Limb (tissue), 2 donors: ENCODE data around the gene LRRC15.

ENCODE experiments used
- DNase-seq, 2 donors: peaks; one replicate each; pipeline ENCODE4 v3.0.0-alpha.2; 2016; ENCODE audit errors: extremely low spot score in 2 of 2

LRRC15 gene

DNA sequence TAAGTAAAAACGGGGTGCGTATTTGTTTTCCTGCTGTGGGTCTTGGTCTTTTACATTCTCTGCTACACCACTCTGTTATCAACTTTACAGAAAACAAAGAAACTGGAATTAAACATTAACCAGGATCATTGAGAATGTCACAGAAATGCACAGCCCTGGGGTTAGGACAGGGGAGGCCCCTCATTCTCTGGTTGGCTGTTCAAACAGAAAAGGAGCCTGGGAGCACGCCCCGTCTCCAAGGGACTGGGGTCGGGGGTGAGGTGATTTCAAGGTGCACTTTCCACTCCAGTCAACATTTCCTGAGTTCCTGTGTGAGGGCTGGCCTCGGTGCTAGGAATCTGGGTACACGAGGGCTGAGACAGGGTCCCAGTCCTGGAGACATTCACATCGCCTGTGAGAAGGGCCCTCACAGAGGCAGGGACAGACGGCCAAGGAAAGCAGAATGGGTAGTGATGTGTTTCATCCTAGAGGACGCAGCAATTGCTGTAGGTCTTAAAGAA is 48.7 kb downstream of the LRRC15 start:
- no peak for DNase-seq

DNA sequence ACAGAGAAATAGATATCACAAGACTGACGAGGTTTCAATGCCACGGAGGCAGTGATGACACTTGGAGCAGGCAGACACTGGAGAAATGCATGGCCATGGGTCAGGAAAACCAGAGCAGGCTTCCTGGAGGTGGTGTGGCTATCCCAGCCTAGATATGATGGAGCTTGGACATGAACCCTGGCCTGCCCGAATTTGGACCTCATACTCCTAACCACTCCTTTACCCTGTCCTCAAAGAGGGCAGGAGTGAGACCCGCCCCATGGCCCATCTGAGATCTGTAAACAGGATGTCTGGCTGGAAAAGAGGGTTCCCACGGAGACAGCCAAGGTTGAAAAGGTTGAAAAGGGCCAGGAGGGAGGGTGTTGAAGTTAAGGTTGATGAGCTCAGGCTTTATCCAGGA is 49.4 kb downstream of the LRRC15 start:
- no peak for DNase-seq

DNA sequence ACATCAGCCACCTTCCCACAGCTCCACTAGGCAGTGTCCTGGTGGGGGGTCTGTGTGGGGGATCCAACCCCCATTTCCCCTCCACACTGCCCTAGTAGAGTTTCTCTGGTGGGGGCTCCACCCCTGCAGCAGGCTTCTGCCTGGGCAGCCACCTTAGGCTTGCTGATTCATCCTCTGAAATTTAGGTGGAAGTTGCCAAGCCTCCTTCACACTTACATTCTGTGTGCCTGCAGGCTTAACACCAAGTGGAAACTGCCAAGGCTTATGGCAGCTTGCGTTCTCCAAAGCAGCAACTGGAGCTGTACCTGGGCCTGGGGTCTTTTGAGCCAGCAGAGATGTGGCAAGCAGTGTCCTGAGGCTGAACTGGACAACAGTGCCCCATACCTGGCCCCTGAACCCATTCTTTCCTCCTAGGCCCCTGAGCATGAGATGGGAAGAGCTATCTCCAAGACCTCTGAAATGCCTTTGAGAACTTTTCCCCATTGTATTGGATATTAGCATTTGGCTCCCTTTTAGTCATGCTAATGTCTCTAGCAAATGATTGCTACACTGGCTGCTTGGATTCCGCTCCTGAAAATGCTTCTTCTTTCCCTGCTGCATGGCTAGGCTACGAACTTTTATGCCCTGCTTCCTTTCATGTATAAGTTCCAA is 50.9 kb downstream of the LRRC15 start:
- DNase-seq: no peak

DNA sequence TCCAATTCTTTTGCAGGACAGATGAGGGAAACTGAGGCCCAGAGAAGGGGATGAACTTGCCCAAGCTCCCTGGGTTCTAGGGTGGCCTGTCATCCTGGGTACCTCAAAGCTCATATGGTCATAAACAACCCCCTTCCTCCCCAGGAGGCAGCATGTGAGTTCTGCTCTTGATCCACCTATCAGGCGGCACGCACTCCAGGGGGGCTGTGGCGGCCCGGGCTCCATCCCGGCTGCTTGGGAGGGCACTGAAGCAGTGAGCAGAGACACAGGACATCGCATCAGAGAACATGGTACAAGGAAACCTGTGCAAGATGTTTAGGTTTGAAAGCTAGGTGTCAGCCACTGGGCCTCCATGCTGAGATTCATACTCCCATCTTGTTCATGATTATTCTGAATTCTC is 52.6 kb downstream of the LRRC15 start:
- DNase-seq: no peak

DNA sequence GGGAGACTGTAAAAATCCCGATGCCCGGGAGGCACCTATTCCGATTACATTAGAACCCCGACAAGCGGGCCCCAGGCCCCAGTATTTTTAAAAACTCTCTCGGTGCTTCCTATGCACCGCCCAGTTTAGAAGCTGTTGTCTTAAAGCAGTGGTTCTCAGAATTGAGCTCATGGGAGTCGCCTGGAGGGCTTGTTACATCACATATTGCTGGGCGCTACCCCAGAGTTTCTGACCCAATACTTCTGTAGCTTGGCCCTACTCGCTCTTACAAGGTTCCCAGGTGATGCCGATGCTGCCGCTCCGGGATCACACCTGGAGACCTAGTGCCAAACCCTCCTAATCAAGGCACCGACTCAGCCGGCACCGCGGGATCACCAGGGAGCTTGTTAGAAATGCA is 53.6 kb downstream of the LRRC15 start:
- DNase-seq: no peak

DNA sequence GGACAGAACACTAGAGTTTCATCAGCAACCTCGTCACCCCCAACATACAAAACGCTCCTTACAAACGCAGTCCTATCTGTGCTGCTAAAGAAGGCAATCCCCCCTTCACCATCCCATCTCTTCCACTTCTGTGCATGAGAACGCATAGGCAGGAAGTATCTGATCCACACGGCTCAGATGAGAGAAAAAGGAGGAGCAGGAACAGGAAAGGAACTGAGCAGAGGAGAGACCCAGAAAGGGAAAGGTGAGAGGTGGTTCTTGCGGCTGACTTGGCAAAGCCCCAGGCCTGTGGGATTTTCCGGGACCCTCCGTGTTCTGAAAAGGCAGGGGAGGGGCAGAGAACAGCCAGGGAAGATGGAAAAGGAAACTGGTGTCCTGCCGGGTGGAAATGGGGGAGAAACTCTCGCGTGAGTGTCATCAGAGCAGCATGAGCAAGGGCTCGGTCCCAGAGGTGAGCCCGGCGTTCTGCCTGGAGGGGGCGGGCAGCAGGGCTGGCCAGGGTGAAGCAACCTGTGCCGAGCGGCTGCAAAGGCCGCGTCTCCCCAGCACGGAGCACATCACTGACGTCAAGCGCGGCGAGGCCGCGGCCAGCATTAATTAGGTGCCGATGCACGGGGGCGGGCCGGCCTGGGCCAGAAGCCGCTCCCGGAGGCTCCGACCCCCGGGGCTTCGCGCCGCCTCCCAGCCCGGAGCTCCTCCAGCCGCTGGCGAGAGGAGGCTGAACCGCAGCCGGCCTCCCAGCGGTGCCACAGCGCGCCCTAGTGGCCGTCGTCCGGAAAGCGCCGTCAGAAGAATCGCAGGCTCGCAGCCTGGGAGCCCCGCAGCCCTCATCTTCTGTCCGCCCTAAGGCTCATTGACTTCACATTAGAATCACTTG is 54.2 kb downstream of the LRRC15 start:
- peak; percentile 80 to 95 for DNase-seq

DNA sequence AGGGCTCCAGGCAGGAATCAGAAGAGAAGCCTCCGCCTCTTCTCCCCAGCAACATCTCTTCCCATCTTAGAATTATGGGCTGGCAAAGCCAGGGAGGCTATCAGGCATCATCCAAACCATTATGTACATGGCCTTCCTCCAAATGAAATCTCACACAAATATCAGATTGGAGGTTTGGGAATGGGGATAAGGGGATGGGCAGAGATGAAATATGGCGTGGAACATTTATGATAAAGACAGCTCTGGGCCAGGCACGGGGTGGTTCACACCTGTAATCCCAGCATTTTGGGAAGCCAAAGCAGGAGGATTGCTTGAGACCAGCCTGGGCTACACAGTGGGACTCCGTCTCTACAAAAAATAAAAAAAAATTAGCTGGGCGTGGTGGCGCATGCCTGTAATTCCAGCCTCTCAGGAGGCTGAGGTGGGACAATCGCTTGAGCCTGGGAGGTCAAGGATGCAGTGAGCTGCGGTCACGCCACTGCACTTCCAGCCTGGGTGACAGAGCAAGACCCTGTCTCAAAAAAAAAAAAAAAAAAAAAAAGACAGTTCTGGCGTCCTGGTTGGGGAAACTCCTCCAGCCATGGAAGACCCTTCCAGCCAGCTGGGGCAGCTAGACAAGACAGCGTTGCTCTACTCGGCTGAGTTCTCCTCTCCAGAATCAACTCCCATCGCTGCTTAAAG is 55.0 kb downstream of the LRRC15 start:
- DNase-seq: no peak

DNA sequence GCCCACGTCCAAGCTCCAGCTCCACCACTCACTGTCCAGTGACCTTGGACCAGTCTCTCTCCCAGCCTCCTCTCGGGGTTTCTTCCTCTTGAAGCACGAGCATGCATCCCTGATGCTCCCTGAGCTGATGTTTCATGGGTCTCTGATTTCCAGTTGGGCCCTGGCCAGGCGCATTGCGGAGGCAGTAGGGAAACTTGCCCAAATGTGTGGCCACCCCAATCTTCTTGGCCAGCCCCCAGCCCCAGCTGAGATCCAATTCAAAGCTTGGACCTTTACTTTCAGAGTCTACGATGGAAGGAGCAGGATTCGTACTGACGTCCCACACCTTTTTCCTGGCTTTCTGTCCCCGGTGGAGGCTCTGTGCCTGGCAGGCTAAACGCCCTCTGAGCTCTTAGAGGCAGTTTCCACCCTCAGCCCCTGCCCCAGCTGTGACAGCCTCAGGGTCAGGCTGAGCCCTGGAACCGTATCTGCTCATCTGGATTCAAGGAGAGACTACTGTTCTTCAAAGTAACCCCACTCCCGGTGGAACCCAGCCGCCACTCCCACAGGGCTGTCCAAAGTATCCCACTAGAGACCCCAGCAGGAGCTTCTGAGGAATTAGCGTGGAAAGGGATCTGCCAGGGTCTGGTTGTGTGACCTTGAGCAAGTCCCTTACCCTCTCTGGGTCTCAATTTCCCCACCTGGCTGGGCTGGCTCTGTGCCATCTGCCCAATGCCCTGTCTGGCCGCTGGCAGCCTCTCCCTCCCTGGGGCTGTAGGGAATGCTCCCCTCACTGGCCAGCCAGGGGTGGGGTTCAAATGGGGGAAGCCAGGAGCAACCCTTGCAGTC is 55.8 kb downstream of the LRRC15 start:
- peak; percentile 62 to 75 for DNase-seq

DNA sequence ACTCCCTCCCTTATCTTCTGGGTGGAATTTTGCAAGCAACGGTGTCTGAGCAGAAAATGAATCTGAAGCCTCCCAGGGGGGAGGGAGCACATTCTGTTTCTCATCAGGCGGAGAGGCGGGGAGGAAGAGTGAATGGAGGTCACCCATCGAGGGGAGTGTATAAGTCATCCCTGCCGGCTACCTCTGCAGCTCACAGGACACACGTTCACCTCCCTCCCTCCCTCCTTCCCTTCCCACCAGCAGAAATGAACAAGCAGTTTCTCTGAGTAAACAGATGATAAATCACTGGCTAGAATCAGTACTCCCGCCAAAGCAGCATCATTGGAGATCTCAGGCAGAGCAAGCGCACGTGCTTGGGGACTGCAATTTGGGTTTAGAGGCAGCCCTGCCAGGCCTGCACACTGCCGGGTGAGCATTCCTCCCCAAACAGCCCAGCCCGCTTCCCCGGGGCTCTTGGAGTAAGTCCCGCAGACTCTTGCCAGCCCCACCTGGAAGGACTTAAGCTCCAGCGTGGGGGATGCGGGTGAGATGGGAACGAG is 56.7 kb downstream of the LRRC15 start:
- peak; percentile 77 to 82 for DNase-seq

DNA sequence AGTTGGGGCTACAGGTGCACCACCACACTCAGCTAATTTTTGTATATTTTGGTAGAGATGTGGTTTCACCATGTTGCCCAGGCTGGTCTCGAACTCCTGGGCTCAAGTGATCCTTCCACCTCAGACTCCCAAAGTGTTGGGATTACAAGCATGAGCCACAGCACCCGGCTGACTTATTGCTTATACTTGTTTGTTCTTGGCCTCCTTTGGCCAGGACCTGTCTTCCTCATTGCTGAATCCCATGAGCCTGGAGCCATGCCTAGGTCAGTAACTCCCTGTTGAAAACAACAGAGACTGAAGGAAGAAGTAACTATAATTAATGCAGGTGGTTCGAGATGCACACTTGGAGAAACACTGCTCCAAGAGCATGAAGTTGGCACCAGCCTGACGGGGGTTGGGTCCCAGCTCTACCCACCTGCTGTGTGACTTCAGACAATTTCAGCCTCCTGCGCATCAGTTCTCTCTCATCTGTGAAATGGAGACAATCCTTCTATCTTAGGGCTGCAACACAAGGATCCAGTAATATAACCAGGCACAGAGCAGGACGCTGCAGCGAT is 57.3 kb downstream of the LRRC15 start:
- no peak for DNase-seq

DNA sequence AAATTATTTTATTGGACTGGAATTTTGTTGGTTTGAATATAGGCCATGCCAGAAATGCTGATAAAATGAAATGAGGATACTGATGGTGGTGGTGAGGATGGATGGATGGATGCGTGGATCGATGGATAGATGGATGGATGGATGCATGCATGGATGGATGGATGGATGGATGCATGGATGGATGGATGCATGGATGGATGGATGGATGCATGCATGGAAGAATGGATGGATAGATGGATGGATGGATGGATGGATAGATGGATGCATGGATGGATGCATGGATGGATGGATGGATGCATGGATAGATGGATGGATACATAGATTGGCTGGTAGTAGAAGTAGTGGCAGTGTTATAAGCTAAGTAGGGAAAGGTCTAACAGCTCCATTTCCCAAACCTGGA is 58.5 kb downstream of the LRRC15 start:
- DNase-seq: no peak

DNA sequence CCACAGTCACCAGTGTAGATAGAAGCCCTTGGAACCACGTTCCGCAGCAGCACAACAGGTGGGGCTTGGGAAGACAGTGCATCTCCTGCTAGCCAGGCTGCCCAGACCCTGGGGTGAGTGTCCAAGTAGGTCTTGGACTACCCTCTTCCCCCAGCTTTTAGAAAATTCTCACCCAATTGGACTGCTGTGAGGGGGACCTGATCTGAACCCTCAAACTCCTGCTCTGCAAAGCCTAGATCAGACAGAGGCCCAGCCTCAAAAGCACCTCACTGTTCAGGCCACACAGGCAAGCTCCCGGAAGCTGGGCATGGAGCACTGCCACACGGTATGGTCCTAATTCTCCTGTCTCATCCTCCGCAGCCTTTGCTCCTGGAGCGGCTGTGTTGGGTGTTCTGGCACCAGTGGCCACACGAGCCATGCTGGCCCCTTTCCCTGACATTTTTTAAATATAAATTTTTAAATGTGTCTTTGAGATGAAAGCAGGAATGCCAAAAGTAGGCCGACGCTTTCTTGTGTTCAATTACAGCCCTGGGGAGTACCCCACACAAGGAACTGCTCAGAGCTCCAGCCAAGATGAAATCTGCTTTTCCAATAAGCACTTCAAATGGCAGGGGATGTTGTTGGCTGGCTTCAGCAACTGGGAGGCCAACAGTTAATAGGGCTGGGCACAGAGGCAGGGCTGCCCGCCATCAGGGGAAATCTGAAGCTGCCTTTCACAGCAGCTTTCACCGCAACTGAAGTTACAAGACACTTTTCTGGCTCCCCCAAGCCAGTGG is 59.3 kb downstream of the LRRC15 start:
- no peak for DNase-seq

DNA sequence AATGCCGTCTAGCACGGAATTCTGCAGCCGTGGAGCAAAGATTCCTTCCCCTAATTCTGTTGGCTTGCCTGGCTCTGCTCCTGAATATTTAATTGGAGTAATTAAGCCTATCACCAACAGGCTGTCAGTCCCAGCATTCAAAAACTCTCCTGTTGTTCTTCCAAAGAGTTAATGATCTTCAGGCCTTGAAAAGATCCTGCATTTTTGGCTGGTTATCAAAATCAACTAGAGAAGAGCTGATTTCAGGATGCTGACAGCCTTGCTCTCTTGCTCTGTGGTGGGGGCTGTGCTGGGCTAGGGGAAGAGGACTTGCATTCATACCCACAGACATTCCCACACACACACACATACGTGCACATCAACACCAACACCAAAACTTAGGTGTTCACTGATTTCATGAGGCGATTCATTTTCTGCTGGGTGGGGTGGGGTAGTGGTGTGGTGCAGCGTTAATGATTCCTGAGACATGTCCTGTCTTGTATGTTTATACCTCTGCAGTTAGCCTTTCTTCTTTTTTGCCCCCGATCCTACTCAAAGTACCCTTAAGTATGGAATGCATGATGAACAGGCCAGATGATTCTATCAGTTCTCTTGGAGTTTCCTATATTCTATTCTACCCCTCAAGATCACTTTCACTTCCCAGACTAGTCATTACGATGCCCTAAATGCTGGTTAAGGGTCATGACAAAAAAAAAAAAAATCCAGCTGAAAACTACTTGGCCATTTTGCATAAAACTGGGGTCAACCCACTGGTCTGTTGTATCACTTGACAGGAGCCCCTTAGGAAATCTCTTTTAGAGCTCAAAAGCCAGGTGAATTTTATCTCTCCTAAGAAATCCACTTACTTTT is 60.7 kb downstream of the LRRC15 start:
- no peak for DNase-seq

DNA sequence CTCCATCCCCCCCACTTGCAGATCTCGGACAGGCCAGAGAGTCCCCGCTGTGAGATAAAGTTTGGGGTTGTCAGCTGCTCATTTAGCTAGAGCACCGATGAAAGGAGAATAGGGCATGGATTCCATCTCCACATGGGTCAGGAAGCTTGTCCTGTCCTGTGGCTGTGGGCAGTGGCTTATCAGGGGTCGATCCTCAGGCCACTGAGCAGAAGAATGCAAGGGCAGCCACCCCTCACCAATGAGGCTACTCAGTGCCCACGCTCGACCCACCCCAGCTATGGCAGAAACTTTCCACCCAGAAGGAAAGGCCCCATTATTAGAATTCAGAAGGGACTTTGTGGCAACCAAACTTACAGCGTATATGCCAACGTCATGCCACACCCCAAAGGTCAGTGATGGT is 61.7 kb downstream of the LRRC15 start:
- no peak for DNase-seq

DNA sequence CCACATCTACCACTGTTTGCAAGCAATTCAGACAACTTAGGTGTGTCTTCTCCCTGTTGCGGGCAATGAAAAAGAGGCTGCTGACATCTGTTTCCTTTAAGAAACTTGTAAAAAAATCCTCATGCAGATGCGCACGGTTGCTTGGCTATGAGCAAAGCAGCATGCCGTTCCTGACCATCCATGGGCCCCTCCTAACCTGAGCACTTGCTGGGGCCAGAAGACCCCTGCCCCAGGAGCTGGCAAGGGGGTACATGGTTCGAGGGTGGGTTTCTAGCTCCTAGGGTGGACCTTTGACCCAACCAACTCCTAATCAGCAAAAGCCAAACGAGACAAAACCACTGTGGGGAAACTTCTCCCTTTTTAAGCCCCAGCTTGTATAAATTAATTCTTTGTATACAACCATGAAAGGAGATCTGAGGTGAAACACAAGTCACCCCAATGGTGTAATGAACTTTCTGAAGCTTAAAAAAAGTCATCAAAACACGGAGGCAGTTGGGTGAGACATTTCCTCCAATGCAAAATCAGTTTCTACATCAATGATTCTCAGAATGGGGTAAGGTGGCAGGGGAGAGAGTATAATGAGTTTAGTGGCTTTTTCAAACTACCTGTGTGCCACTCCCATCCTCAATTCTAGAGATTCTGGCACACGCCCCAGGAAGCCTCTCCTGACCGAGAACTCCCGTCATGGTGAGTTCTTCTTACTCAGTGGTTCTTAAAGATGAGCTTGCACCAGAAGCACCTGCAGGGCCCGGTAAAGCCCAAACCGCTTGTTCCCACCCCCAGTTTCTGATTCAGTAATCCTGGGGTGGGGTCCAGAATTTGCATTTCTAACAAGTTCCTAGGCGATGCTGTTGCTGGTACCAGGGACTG is 62.5 kb downstream of the LRRC15 start:
- DNase-seq: no peak

DNA sequence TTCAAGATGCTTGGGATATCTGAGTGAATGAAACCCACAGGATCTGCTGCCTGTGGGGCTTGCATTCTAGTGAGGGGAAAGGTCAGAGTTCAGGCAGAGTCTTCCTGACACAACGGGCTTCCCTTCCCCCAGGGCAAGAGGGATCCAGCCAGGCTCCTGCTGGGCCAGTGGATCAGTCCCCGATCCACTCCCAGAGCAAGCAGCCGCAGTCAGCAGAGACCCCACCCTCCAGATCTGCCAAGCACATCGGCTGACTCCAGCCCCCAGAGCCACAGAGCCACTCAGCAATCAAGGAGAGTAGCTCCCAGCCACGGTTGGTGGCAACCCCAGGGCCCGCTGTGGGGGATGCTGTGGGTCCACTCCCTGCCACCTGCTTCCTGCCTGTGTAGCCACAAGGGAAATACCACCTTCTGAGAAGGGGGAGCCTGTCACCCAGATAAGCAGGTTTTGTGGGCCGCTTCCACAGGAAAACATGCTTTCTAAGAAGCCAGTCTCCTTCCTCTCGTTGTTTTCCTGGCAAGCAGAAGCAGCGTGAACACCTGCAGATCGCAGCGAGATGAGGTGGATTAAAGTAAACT is 63.3 kb downstream of the LRRC15 start:
- no peak for DNase-seq

DNA sequence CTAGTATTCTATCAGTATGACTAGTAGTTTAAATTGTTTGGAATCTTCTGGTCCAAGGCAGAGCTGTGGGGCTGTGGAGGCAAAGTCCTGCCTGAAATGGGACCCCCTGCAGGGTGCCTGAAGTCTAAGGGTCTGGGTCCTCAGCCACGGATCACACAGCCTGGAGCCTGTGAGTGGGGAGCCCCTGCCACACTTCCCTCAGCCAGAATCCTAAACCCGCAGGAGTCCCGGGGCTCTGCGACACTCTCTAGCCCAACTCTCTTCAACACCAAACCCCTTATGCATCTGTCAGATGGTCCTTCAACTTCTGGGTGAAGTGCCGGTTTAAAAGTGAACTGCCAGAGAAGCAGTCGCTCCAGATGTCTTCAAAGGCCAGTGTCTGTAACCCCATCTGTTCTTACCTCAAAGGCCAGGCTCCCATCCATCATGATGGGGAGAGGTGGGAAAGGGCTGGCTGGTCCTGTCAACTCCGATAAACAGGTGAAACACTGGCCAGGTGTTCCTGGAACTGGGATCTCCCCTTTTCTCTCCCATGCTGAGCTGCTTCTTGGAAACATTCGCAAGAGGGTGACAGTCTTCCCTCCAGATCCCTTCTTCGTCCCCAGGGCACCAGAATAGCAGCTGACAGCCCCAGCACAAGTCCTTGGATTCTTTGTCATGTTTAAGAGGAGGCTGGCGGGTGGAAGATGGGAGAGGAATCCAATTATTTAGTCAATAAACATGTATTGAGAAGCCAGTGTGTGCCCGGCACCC is 64.0 kb downstream of the LRRC15 start:
- DNase-seq: no peak
